ENCODE data around the gene ATP9B.

ATP9B gene

GRCh38 chr18:79068937-79069716 lies at the start of gene ATP9B:
ATP9B (plus strand) TSS chr18:79069394; CDS start chr18:79069411, 17 bp downstream.
- peak; percentile 95 for DNase-seq (ENCODE audit: low spot score)

- DNase-seq (ENCODE audit: low spot score): no peak
Measured at GRCh38 chr18:79019881-79020280, 49.3 kb upstream of the ATP9B start.

GRCh38 chr18:79022603-79023002 lies 46.6 kb upstream of the ATP9B start:
- DNase-seq (ENCODE audit: low spot score): no peak

DNA sequence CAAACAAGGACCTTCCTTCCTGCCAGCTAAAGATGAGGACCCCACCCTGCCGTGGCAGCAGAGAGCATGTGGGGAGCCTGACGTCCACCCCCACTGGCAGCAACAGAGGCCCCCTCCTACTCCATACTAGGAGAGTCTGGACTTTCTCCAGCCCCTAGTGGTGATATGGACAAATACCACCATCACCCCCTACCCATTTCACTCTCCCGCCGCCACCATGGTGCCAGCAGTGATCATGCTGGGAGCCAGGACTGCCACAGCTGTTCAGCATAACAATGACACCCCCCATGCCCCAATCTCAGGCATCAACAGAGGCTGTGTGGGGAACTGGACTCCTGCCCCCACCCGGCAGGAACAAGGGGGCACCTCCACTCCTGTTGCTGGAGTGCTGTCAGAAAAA lies 42.7 kb upstream of the ATP9B start:
- DNase-seq (ENCODE audit: low spot score): no peak

- DNase-seq (ENCODE audit: low spot score): no peak
Measured at GRCh38 chr18:79030680-79031079, 38.5 kb upstream of the ATP9B start.

GRCh38 chr18:79042276-79042675 lies 26.9 kb upstream of the ATP9B start:
- no peak for DNase-seq (ENCODE audit: low spot score)

DNA sequence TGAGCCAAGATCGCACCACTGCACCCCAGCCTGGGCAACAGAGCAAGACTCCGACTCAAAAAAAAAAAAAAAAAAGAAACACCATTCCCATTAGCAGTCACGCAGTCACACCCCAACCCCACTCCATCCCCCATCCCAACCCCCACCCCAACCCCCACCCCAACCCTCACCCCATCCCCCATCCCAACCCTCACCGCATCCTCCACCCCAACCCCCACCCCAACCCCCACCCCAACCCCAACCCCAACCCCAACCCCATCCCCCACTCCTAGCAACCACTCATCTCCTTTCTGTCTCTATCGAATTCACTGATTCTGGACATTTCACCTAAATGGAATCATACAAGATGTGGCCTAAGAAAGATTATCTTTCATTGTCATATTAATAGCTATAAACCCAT lies 25.9 kb upstream of the ATP9B start:
- DNase-seq (ENCODE audit: low spot score): no peak

- DNase-seq (ENCODE audit: low spot score): no peak
Measured at GRCh38 chr18:79046522-79046921, 22.7 kb upstream of the ATP9B start.

DNA sequence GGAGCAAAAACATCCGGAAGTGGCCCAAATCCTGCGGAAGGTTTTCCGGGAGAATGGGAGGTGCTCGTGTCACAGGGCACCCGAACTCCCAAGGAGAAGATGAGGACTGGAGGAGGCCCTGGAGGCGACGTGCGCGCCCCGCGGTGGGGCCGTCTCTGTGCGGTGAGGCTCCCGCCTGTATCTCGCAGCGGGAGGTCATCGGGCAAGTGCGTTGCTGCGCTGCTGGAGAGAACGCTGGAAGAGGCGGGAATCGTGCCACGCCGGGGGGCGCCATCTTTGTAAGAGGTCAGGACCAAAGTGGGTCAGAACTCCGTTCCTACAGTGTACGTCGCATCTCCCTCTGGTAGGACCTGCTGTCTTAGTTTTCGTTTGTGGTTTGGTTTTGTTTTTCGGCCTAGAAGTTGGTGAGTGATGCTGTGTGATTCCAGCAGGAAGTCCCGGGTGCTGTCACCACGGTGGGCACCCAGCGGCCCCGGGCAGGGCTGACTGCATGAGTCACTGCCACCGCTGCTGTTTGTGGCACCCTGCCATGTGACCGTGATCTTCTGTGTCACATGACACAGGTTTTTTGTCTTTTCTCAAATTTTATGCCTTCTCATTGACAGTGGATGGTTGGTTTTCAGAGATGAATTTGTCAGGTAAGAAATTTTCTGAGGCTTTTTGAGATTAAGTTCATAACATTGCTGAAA lies 21.5 kb upstream of the ATP9B start:
- DNase-seq (ENCODE audit: low spot score): no peak

DNA sequence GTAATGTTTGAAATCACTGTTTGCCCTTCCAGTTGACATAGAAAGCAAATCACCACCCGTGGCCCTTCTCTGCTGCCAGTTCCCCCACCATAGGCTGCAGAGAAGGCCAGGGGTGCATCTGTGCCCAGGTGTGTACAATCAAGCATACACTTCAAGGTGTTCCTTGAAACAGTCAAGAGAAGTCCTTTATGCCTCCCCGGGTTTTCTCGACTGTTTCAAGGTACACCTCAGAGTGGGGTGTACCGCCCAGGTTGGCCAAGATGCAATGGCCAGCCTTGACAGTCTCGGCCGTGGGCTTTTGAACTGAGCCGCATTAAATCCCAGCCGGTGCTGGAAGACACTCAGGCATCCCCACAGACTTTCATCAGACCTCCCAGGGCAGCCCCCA lies 21.0 kb upstream of the ATP9B start:
- DNase-seq (ENCODE audit: low spot score): no peak

- DNase-seq (ENCODE audit: low spot score): no peak
Measured at GRCh38 chr18:79049506-79049905, 19.7 kb upstream of the ATP9B start.

DNA sequence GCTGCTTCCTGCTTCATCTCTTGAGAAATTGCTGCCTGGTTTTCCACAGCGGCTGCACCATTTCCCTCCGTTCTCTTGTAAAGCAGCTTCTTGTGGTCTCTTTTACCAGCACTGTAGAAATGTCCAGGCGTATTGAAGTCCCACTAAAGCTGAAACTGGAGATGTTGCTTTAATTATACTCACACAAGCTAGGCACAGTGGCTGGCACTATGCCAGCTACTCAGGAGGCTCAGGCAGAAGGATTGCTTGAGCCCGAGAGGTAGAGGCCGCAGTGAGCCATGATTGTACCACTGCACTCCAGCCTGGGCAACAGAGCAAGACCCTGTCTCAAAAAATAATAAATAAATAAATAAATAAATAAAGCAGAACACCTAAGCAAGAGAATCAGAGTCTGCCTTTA lies 19.2 kb upstream of the ATP9B start:
- DNase-seq (ENCODE audit: low spot score): no peak

DNA sequence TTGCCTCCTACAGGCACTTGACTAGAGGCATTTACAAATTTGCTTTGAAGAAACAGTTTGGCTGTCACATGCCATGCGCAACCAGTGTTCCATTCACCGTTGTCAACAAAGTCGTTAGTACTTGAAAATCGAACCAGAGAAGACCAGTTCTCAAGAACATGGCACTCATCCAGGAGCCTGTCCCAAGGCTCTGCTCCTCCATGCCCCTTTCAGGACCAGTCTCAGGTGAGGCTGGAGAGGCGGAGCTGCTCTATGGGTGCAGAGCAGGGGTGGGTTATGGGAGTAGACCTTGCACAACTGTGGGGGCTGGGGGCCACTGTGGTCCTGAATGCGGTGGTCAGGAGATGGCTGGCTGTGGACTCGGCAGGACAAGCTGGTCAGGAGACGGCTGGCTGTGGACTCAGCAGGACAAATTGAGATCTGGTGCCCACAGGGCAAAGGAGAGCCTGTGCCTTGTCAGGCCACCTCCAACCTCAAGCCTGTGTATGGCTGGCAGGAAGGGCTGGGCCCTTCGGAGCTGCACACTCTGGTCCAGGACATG lies 12.3 kb upstream of the ATP9B start:
- no peak for DNase-seq (ENCODE audit: low spot score)

- DNase-seq (ENCODE audit: low spot score): no peak
Measured at GRCh38 chr18:79058007-79058406, 11.2 kb upstream of the ATP9B start.

DNA sequence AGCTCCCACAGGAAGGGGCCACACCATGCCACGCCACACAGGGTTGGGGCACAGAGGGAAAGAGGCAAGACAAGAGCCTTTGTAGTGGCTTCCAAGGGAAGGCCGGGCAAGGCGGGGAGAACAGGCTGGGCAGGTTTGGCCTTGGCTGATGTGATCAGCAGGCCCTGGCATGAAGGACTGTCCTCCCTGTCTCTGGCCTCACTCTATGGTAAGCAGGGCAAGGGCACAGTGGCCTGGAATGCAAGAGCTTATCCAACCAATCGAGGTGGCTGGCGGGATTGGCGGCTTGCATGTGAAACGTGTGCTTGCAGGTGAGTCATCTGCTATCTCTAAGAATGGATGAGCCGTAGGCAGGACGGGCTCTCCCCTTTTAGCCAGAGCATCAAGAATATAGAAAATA lies 6.4 kb upstream of the ATP9B start:
- DNase-seq (ENCODE audit: low spot score): no peak

- DNase-seq (ENCODE audit: low spot score): no peak
Measured at GRCh38 chr18:79064228-79064627, 5.0 kb upstream of the ATP9B start.

DNA sequence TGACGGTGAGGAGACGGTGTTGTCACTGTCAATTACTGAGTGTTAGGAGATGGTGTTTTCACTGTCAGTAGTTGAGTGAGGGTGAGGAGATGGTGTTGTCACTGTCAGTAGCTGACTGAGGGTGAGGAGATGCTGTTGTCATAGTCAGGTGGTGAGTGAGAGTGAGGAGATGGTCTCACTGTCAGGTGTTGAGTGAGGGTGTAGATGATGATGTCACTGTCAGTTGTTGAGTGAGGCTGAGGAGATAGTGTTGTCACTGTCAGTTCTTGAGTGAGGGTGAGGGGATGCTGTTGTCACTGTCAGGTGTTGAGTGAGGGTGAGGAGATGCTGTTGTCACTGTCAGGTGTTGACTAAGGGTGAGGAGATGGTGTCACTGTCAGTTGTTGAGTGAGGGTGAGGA lies 3.4 kb upstream of the ATP9B start:
- no peak for DNase-seq (ENCODE audit: low spot score)

DNA sequence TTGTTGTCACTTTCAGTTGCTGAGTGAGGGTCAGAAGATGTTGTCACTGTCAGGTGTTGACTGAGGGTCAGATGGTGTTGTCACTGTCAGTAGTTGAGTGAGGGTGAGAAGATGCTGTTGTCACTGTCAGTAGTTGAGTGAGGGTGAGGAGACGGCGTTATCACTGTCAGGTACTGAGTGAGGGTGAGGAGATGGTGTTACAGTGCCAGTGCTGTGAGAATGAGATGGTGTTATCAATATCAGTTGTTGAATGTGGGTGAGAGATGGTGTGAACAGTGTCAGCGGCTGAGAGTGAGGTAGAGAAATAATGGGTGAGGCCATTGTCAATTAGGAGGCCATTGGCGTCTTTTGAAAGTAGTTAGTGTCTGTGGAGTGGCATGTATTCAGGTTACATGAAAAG lies 1.6 kb upstream of the ATP9B start:
- DNase-seq (ENCODE audit: low spot score): no peak

GRCh38 chr18:79068341-79068936 lies 755 bp upstream of the ATP9B start:
- peak; percentile 23 for DNase-seq (ENCODE audit: low spot score)

DNA sequence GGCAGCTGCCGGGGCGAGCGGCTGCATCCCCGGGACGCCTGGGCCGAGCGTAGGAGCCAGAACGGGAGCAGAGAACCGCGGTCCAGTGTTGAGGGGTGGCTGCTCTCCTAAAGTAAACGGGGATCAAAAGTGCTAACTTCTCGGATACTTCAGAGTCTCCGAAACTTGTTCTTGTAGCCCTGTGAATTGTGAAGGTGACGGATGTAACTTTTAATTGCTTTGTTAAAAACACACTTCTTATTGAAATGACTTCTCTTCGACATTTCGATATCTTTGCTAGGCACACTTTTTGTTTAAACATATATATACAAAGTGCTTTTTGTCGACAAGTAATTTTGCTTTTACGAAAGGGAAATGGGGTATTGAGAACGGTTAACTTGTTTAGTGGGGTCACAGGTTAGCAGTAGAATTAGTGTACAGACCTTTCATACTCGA lies 540 bp downstream of the ATP9B start:
- peak; percentile 55 for DNase-seq (ENCODE audit: low spot score)

- DNase-seq (ENCODE audit: low spot score): no peak
Measured at GRCh38 chr18:79070486-79070885, 1.3 kb downstream of the ATP9B start.

- no peak for DNase-seq (ENCODE audit: low spot score)
Measured at GRCh38 chr18:79071037-79071436, 1.8 kb downstream of the ATP9B start.
